OCI-LY3 (cell line): ENCODE data around the gene FYB2.

Source experiments
- H2AFZ ChIP-seq: fragments of 200-600, 300-600 bp; shearing (Covaris generic); 2 replicates; pipeline ENCODE4 v1.6.0; 2014; ENCODE audit warnings: antibody characterized with exemption, low read depth, low read length
- H3K27ac ChIP-seq: fragments of 200-600, 300-600 bp; sonication (generic); 2 replicates; pipeline ENCODE4 v1.5.1; 2014; ENCODE audit warnings: mild to moderate bottlenecking, low read length, moderate library complexity, mixed read lengths
- H3K27me3 ChIP-seq: fragments of 200-600, 300-600 bp; sonication (generic); 2 replicates; pipeline ENCODE4 v1.6.1; 2014; ENCODE audit warnings: low read depth, low read length, mixed read lengths
- H3K36me3 ChIP-seq: fragments of 200-600, 300-600 bp; sonication (generic); replicated peaks from 2 replicates; pipeline ENCODE3; 2014; ENCODE audit warnings: low read depth, low read length, mixed read lengths
- H3K4me1 ChIP-seq: fragments of 300-600, 200-600 bp; sonication (generic); 2 replicates; pipeline ENCODE4 v1.6.1; 2014; ENCODE audit warnings: low read length, mixed read lengths
- H3K4me2 ChIP-seq: fragments of 200-600, 300-600 bp; sonication (generic); 2 replicates; pipeline ENCODE4 v1.6.1; 2014; ENCODE audit warnings: low read length, mixed read lengths
- H3K4me3 ChIP-seq: fragments of 300-600, 200-600 bp; sonication (generic); 2 replicates; pipeline ENCODE4 v1.5.1; 2014; ENCODE audit warnings: antibody characterized with exemption, mild to moderate bottlenecking, low read length, moderate library complexity
- H3K79me2 ChIP-seq: fragments of 300-600, 200-600 bp; shearing (Covaris generic); 2 replicates; pipeline ENCODE4 v1.6.1; 2014; ENCODE audit warnings: mild to moderate bottlenecking, low read length, mixed read lengths
- H3K9ac ChIP-seq: fragments of 300-600, 200-600 bp; shearing (Covaris generic); 2 replicates; pipeline ENCODE4 v1.6.0; 2014; ENCODE audit warnings: mild to moderate bottlenecking, low read length, moderate library complexity
- H3K9me3 ChIP-seq: fragments of 200-600, 300-600 bp; shearing (Covaris generic); 2 replicates; pipeline ENCODE4 v1.6.1; 2014; ENCODE audit warnings: low read length, mixed read lengths; ENCODE audit not compliant: insufficient read depth
- H4K20me1 ChIP-seq: fragments of 200-600, 300-600 bp; sonication (generic); 2 replicates; pipeline ENCODE4 v1.6.1; 2016; ENCODE audit warnings: low read length, mixed read lengths; ENCODE audit not compliant: insufficient read depth
- CTCF ChIP-seq: fragments of 200-600, 300-600 bp; sonication (generic); IDR thresholded peaks from 2 replicates; pipeline ENCODE4 v1.5.1; 2014; ENCODE audit warnings: antibody characterized with exemption, low read length, low read depth
- EZH2phosphoT487 ChIP-seq: fragments of 200-600 bp; shearing (Covaris generic); IDR thresholded peaks from 2 replicates; pipeline ENCODE4 v1.6.1; 2018; ENCODE audit warnings: antibody characterized with exemption, mixed run types, low read depth

The FYB2 gene

GRCh38 chr1:56795870-56796269 is 23.3 kb downstream of the FYB2 start:
- Histone ChIP-seq H3K9me3 (no peaks in the 10 kb centered on the region), H3K9ac (no peak overlapping the region), H3K27me3 (no peaks in the 10 kb centered on the region), H3K4me2 (no peak overlapping the region), H2AFZ (no peak overlapping the region), H4K20me1 (no peaks in the 10 kb centered on the region), H3K4me1 (no peaks in the 10 kb centered on the region), H3K27ac (no peak overlapping the region), H3K79me2 (no peaks in the 10 kb centered on the region), H3K36me3 (no peaks in the 10 kb centered on the region), H3K4me3 (no peak overlapping the region)
- no peak for TF ChIP-seq EZH2phosphoT487
- TF ChIP-seq CTCF, result no peak

DNA sequence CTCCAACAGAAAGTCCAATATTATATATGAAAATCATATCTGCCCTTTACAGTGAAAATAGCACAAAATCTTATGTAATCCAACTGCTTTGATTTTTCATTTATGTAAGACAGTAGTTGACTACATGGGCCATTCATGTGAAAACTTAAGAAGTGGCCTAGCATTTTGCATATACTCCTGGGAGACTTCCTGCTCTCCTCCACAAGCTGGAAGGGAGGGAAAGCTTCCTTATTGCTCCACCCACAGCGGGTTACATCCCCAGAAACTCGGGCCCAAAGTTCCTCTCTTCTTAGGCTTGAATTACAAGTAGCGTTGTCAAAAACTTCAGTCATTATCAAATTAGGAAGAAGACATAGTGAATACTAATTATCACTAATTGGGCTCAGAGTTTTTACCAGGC is 29.2 kb downstream of the FYB2 start:
- Histone ChIP-seq H3K27me3 (no peaks in the 10 kb centered on the region), H4K20me1 (no peaks in the 10 kb centered on the region), H3K27ac (no peak overlapping the region), H3K4me2 (no peak overlapping the region), H3K4me3 (no peak overlapping the region), H3K9me3 (no peaks in the 10 kb centered on the region), H2AFZ (no peak overlapping the region), H3K4me1 (peaks cover 10% of the 10 kb centered on the region), H3K36me3 (no peaks in the 10 kb centered on the region), H3K79me2 (no peaks in the 10 kb centered on the region), H3K9ac (no peak overlapping the region)
- no peak for TF ChIP-seq EZH2phosphoT487
- no peak for TF ChIP-seq CTCF

DNA sequence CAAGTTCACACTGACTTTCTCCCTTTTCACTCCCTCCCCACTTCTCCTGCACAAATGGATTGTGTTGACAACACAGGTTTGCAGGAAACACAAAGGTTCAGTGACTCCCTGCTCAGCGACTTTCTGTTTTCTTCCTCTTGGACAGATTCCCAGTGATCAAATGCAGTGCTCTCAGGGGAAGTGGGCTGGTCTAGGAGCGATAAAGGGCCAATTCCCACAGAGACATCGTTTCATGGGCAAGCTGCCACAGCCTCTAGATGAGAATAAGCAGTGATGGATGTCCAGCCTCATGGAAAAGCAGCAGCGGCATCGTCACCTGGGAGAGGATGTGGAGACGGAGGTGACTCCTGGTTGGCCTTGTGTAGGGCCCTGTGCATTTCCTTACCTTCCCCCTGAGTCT is 30.6 kb downstream of the FYB2 start:
- no peaks in the 10 kb centered on the region for H3K36me3 ChIP-seq
- no peaks in the 10 kb centered on the region for H3K9me3 ChIP-seq
- TF ChIP-seq EZH2phosphoT487 (no peak), CTCF (no peak)
- H3K27me3 ChIP-seq, result no peaks in the 10 kb centered on the region
- H4K20me1 ChIP-seq, result no peaks in the 10 kb centered on the region
- H3K4me1 ChIP-seq, result peaks cover 10% of the 10 kb centered on the region
- no peaks in the 10 kb centered on the region for H3K79me2 ChIP-seq
- no peak overlapping the region for H3K9ac ChIP-seq
- H3K4me3 ChIP-seq, result no peak overlapping the region
- no peak overlapping the region for H3K27ac ChIP-seq
- no peak overlapping the region for H3K4me2 ChIP-seq
- H2AFZ ChIP-seq, result no peak overlapping the region

- no peak overlapping the region for H3K4me2 ChIP-seq
- no peaks in the 10 kb centered on the region for H3K79me2 ChIP-seq
- H3K9me3 ChIP-seq, result no peaks in the 10 kb centered on the region
- peaks cover 10% of the 10 kb centered on the region for H3K4me1 ChIP-seq
- H2AFZ ChIP-seq, result no peak overlapping the region
- TF ChIP-seq EZH2phosphoT487 (no peak), CTCF (no peak)
- H3K36me3 ChIP-seq, result no peaks in the 10 kb centered on the region
- no peaks in the 10 kb centered on the region for H4K20me1 ChIP-seq
- H3K27me3 ChIP-seq, result no peaks in the 10 kb centered on the region
- no peak overlapping the region for H3K4me3 ChIP-seq
- no peak overlapping the region for H3K9ac ChIP-seq
- H3K27ac ChIP-seq, result no peak overlapping the region
Measured at GRCh38 chr1:56788102-56788501, 31.1 kb downstream of the FYB2 start.
